ENCODE results near the gene GLI1.

The GLI1 gene

GRCh38 chr12:57473886-57474285 is 14.3 kb downstream of the GLI1 start:
- no peak for DNase-seq (ENCODE audit: insufficient read length, low spot score)
- no peak for FAIRE-seq

GRCh38 chr12:57474430-57474829 is 14.8 kb downstream of the GLI1 start:
- DNase-seq (ENCODE audit: insufficient read length, low spot score) (no peak), FAIRE-seq (no peak)

GRCh38 chr12:57474862-57475261 is 15.3 kb downstream of the GLI1 start:
- FAIRE-seq (no peak), DNase-seq (ENCODE audit: insufficient read length, low spot score) (no peak)

GRCh38 chr12:57475271-57476161 is 15.9 kb downstream of the GLI1 start:
- FAIRE-seq (no peak), DNase-seq (ENCODE audit: insufficient read length, low spot score) (no peak)

GRCh38 chr12:57476162-57476992 is 16.8 kb downstream of the GLI1 start:
- no peak for DNase-seq (ENCODE audit: insufficient read length, low spot score)
- FAIRE-seq, result no peak

GRCh38 chr12:57476993-57477709 is 17.6 kb downstream of the GLI1 start:
- DNase-seq (ENCODE audit: insufficient read length, low spot score) (no peak), FAIRE-seq (no peak)

GRCh38 chr12:57477710-57478681 is 18.4 kb downstream of the GLI1 start:
- FAIRE-seq, result no peak

GRCh38 chr12:57479043-57479375 is 19.4 kb downstream of the GLI1 start:
- FAIRE-seq (no peak), DNase-seq (ENCODE audit: insufficient read length, low spot score) (no peak)

More at GRCh38 chr12:57477710-57478681, 18.4 kb downstream of the GLI1 start:
- no peak for DNase-seq (ENCODE audit: insufficient read length, low spot score)

- DNase-seq (ENCODE audit: insufficient read length, low spot score), result no peak
- no peak for FAIRE-seq
These were observed 20.0 kb downstream of the GLI1 start, which contains the start of gene ARHGAP9 for GRCh38 chr12:57479376-57480115. Gene ARHGAP9 (minus strand): TSS chr12:57479866. CDS start chr12:57479406, 460 bp downstream.

GRCh38 chr12:57481671-57482070 is 22.1 kb downstream of the GLI1 start:
- FAIRE-seq (no peak), DNase-seq (ENCODE audit: insufficient read length, low spot score) (no peak)

GRCh38 chr12:57483466-57483865 is 23.9 kb downstream of the GLI1 start:
- DNase-seq (ENCODE audit: insufficient read length, low spot score), result no peak

GRCh38 chr12:57485695-57486094 is 26.1 kb downstream of the GLI1 start:
- no peak for FAIRE-seq
- no peak for DNase-seq (ENCODE audit: insufficient read length, low spot score)

More at GRCh38 chr12:57483466-57483865, 23.9 kb downstream of the GLI1 start:
- FAIRE-seq, result no peak

GRCh38 chr12:57487055-57487596 is 27.5 kb downstream of the GLI1 start:
- DNase-seq (ENCODE audit: insufficient read length, low spot score), result no peak
- FAIRE-seq, result no peak

GRCh38 chr12:57487597-57488401 is 28.2 kb downstream of the GLI1 start, which contains the start of gene MARS1:
Gene MARS1 (plus strand): TSS chr12:57488068. CDS start chr12:57488091, 23 bp downstream.
- DNase-seq (ENCODE audit: insufficient read length, low spot score) (peak; percentile 95), FAIRE-seq (peak; percentile 73)

- FAIRE-seq (no peak), DNase-seq (ENCODE audit: insufficient read length, low spot score) (no peak)
These were observed 29.0 kb downstream of the GLI1 start for GRCh38 chr12:57488402-57489156.

- DNase-seq (ENCODE audit: insufficient read length, low spot score) (no peak), FAIRE-seq (no peak)
These were observed 29.6 kb downstream of the GLI1 start for GRCh38 chr12:57489157-57489641.

GRCh38 chr12:57490126-57490525 is 30.5 kb downstream of the GLI1 start:
- FAIRE-seq (no peak), DNase-seq (ENCODE audit: insufficient read length, low spot score) (no peak)

Data from HTR-8/SVneo (cell line).